ENCODE measurements around the gene TXNL4A. TPM values are rescaled to one million over a fixed set of nuclear protein-coding genes. Genes with fewer than 3 reads are reported as not detected.

Gene TXNL4A
- total RNA-seq, 1 experiment from 2014 or later: 416 TPM

DNA sequence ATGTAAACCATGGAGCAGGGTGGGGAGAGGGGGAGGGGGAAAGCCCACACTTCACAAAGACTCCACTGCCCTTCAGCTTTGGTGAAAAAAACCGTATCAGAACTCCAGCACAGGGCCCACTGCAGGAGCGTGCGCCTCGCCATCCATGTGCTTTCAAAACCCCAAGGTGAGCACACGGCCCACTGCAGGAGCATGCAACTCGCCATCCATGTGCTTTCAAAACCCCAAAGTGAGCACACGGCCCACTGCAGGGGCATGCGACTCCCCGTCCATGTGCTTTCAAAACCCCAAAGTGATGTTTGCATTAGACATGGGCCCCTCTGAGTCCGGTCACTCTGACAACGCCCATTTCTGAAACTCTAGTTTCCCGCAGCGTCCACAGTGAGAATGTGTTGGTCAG lies 7.8 kb downstream of the TXNL4A start:
- no peaks in the 10 kb centered on the region for H3K27me3 ChIP-seq (ENCODE audit: control insufficient read depth, insufficient read depth, low read length)
- H3K36me3 ChIP-seq (ENCODE audit: control insufficient read depth, insufficient read depth, low read length): 0 out of 2 replicates have a peak, but pooled peaks cover 3% of the 10 kb centered on the region
- peaks cover 23% of the 10 kb centered on the region for H3K4me1 ChIP-seq (ENCODE audit: control insufficient read depth, insufficient read depth, low read length)
- no peak overlapping the region for H3K27ac ChIP-seq (ENCODE audit: low read length)
- ChIA-PET POLR2A (no interaction called here), CTCF (no interaction called here)
- DNase-seq (ENCODE audit: low read depth, low spot score) (no peak), ATAC-seq (no peak)
- BruUV-seq (replicated peaks): no TSS peak
- intact Hi-C loops (cut with micrococcal nuclease; ENCODE audit: unreplicated experiment) (no loop called here), in situ Hi-C loops (cut with HindIII; ENCODE audit: low pct_unique_long_range_greater_than_20kb, low sequenced_read_pairs) (no loop called here)
- no peaks in the 10 kb centered on the region for H3K9me3 ChIP-seq (ENCODE audit: control insufficient read depth, insufficient read depth, low read depth, low read length)
- no peak for TF ChIP-seq SIN3A (IDR thresholded peaks at IDR 0.05; ENCODE audit: borderline replicate concordance, insufficient read depth, low read depth, low read length)
- no peak for TF ChIP-seq REST (IDR thresholded peaks at IDR 0.05; ENCODE audit: insufficient read depth in 1 of 2, low read depth in 2 of 2, low read length in 1 of 2)
- no peak for TF ChIP-seq POLR2AphosphoS5 (IDR thresholded peaks at IDR 0.05; ENCODE audit: low read depth, low read length)
- no peak for TF ChIP-seq CTCF (IDR thresholded peaks at IDR 0.05)
- no peak for TF ChIP-seq TCF7L2 (IDR thresholded peaks at IDR 0.05; ENCODE audit: low read depth, low read length)
- no peak overlapping the region for H3K4me3 ChIP-seq (ENCODE audit: low read depth in 2 of 2, low read length in 2 of 2)

- BruUV-seq (replicated peaks): no TSS peak
These were observed 8.5 kb downstream of the TXNL4A start for GRCh38 chr18:79979843-79980242.

More at GRCh38 chr18:79979843-79980242, 8.5 kb downstream of the TXNL4A start:
- 0 out of 2 replicates have a peak, but pooled peaks cover 3% of the 10 kb centered on the region for H3K36me3 ChIP-seq (ENCODE audit: control insufficient read depth, insufficient read depth, low read length)
- DNase-seq (ENCODE audit: low read depth, low spot score) (no peak), ATAC-seq (no peak; the same call in 1 of the 2 replicates)
- peaks cover 23% of the 10 kb centered on the region for H3K4me1 ChIP-seq (ENCODE audit: control insufficient read depth, insufficient read depth, low read length)
- H3K27me3 ChIP-seq (ENCODE audit: control insufficient read depth, insufficient read depth, low read length): no peaks in the 10 kb centered on the region
- POLR2A ChIA-PET: interaction anchor here (0.6 kb wide), 1 partner anchor 8 kb away, joined by 4 read pairs; no protein-coding TSS in a partner anchor
- in situ Hi-C loops (cut with HindIII; ENCODE audit: low pct_unique_long_range_greater_than_20kb, low sequenced_read_pairs): no loop called here
- no peak overlapping the region for H3K27ac ChIP-seq (ENCODE audit: low read length)
- H3K4me3 ChIP-seq (ENCODE audit: low read depth in 2 of 2, low read length in 2 of 2): no peak overlapping the region
- intact Hi-C loops (cut with micrococcal nuclease; ENCODE audit: unreplicated experiment): loop anchor here (10.0 kb wide), 1 partner anchor 165 kb away; no protein-coding TSS in a partner anchor
- H3K9me3 ChIP-seq (ENCODE audit: control insufficient read depth, insufficient read depth, low read depth, low read length): no peaks in the 10 kb centered on the region
- CTCF ChIA-PET: no interaction called here
- TF ChIP-seq REST (IDR thresholded peaks at IDR 0.05; ENCODE audit: insufficient read depth in 1 of 2, low read depth in 2 of 2, low read length in 1 of 2) (no peak), SIN3A (IDR thresholded peaks at IDR 0.05; ENCODE audit: borderline replicate concordance, insufficient read depth, low read depth, low read length) (no peak), POLR2AphosphoS5 (IDR thresholded peaks at IDR 0.05; ENCODE audit: low read depth, low read length) (no peak), CTCF (IDR thresholded peaks at IDR 0.05) (no peak), TCF7L2 (IDR thresholded peaks at IDR 0.05; ENCODE audit: low read depth, low read length) (no peak)
